IMR-90 (cell line): ENCODE measurements around the gene ACAN. TPM values are rescaled to one million over a fixed set of nuclear protein-coding genes. Genes with fewer than 3 reads are reported as not detected.

ENCODE experiments used
- ATAC-seq: fragments of 200-7000 bp; cut with Tn5 transposase; 2 replicates; pipeline ENCODE4 v1.9.1; 2020; ENCODE audit warnings: low read depth, mild to moderate bottlenecking, moderate library complexity
- BruUV-seq: library from RNA; stranded (reverse); fragments of 400-500 nt; replicated peaks from 2 replicates; lab custom pipeline; 2021; lab: Mats Ljungman, UMichigan
- CTCF ChIA-PET: fragments of 300-600 bp; formaldehyde crosslinking; extraction: SDS; loops from one replicate; lab custom pipeline; 2021; ENCODE audit warnings: antibody characterized with exemption; lab: Yijun Ruan, JAX
- POLR2A ChIA-PET: fragments of 300-600 bp; sonication (Branson Sonifier 250); formaldehyde crosslinking; loops from one replicate; lab custom pipeline; 2022; ENCODE audit warnings: antibody characterized with exemption; ENCODE audit not compliant: unreplicated experiment; lab: Charles Lee
- DNase-seq: peaks from one replicate; pipeline ENCODE4 v3.0.0; 2013
- H2AFZ ChIP-seq: replicated peaks from 2 replicates; pipeline ENCODE3; 2013; ENCODE audit warnings: low read length, mild to moderate bottlenecking; ENCODE audit not compliant: poor library complexity
- H2AK5ac ChIP-seq: 2 replicates; pipeline ENCODE4 v1.6.1; 2013; ENCODE audit warnings: low read depth, low read length, inconsistent platforms
- H2AK9ac ChIP-seq: replicated peaks from 2 replicates; pipeline ENCODE3; 2013; ENCODE audit warnings: mild to moderate bottlenecking, low read depth, low read length, moderate library complexity; ENCODE audit not compliant: poor library complexity
- H2BK120ac ChIP-seq: 2 replicates; pipeline ENCODE4 v1.6.1; 2013; ENCODE audit warnings: low read depth, low read length, inconsistent platforms
- H2BK15ac ChIP-seq: 3 replicates; pipeline ENCODE4 v1.6.1; 2013; ENCODE audit warnings: low read depth, low read length, inconsistent platforms
- H2BK20ac ChIP-seq: 2 replicates; pipeline ENCODE4 v1.6.1; 2013; ENCODE audit warnings: low read depth, mild to moderate bottlenecking, inconsistent platforms, low read length, moderate library complexity
- H2BK5ac ChIP-seq: 2 replicates; pipeline ENCODE4 v1.6.1; 2013; ENCODE audit warnings: mild to moderate bottlenecking, low read depth, low read length, inconsistent platforms; ENCODE audit not compliant: poor library complexity, severe bottlenecking
- H3K14ac ChIP-seq: replicated peaks from 2 replicates; pipeline ENCODE4 v1.6.1; 2013; ENCODE audit warnings: low read depth, low read length, inconsistent platforms
- H3K18ac ChIP-seq: 2 replicates; pipeline ENCODE4 v1.6.1; 2013; ENCODE audit warnings: low read depth, low read length, control low read depth
- H3K23ac ChIP-seq: 2 replicates; pipeline ENCODE4 v1.6.1; 2013; ENCODE audit warnings: low read depth, low read length, inconsistent platforms
- H3K27ac ChIP-seq: 2 replicates; pipeline ENCODE4 v1.5.1; 2013; ENCODE audit warnings: mild to moderate bottlenecking, control low read depth, low read length; ENCODE audit not compliant: insufficient read depth
- H3K27me3 ChIP-seq: 2 replicates; pipeline ENCODE4 v1.6.1; 2013; ENCODE audit warnings: low read length; ENCODE audit not compliant: control insufficient read depth, insufficient read depth
- H3K36me3 ChIP-seq: 2 replicates; pipeline ENCODE4 v1.6.1; 2013; ENCODE audit warnings: low read length, mixed read lengths; ENCODE audit not compliant: control insufficient read depth, insufficient read depth
- H3K4ac ChIP-seq: 2 replicates; pipeline ENCODE4 v1.6.1; 2013; ENCODE audit warnings: low read depth, low read length, inconsistent platforms
- H3K4me1 ChIP-seq: 2 replicates; pipeline ENCODE4 v1.6.1; 2013; ENCODE audit warnings: low read length, mixed read lengths; ENCODE audit not compliant: control insufficient read depth, insufficient read depth
- H3K4me2 ChIP-seq: 2 replicates; pipeline ENCODE4 v1.6.1; 2013; ENCODE audit warnings: low read depth, mild to moderate bottlenecking, control low read depth, low read length, moderate library complexity
- H3K4me3 ChIP-seq: 2 replicates; pipeline ENCODE4 v1.5.1; 2013; ENCODE audit warnings: low read depth, mild to moderate bottlenecking, control low read depth, low read length, moderate library complexity; ENCODE audit not compliant: insufficient read depth
- H3K56ac ChIP-seq: 2 replicates; pipeline ENCODE4 v1.6.1; 2013; ENCODE audit warnings: low read length, inconsistent platforms; ENCODE audit not compliant: insufficient read depth; ENCODE audit errors: extremely low read depth
- H3K79me1 ChIP-seq, 2 experiments: 2 replicates each; pipeline ENCODE4 v1.6.1; 2013; ENCODE audit warnings: low read length in 2 of 2, inconsistent platforms in 1 of 2, low read depth in 1 of 2
- H3K9ac ChIP-seq: 2 replicates; pipeline ENCODE4 v1.6.1; 2013; ENCODE audit warnings: low read depth, low read length, control low read depth
- H3K9me1 ChIP-seq: 2 replicates; pipeline ENCODE4 v1.6.1; 2013; ENCODE audit warnings: low read length, inconsistent platforms; ENCODE audit not compliant: insufficient read depth
- H3K9me3 ChIP-seq: 2 replicates; pipeline ENCODE4 v1.6.1; 2013; ENCODE audit warnings: low read length; ENCODE audit not compliant: control insufficient read depth, insufficient read depth
- H4K20me1 ChIP-seq: 2 replicates; pipeline ENCODE4 v1.6.1; 2013; ENCODE audit warnings: low read length, inconsistent platforms; ENCODE audit not compliant: insufficient read depth
- H4K5ac ChIP-seq: 2 replicates; pipeline ENCODE4 v1.6.1; 2013; ENCODE audit warnings: mild to moderate bottlenecking, low read depth, low read length, control low read depth
- H4K8ac ChIP-seq, 2 experiments: 2 replicates each; pipeline ENCODE4 v1.6.1; 2013; ENCODE audit warnings: low read depth in 2 of 2, low read length in 2 of 2, control low read depth in 1 of 2, inconsistent platforms in 1 of 2
- H4K91ac ChIP-seq: 2 replicates; pipeline ENCODE4 v1.6.1; 2013; ENCODE audit warnings: low read depth, low read length, inconsistent platforms; ENCODE audit not compliant: insufficient read depth
- BHLHE40 ChIP-seq: fragments of 150-350 bp; IDR thresholded peaks from 2 replicates; pipeline ENCODE4 v1.6.1; 2016; ENCODE audit warnings: mild to moderate bottlenecking, low read depth, low read length
- CEBPB ChIP-seq: IDR thresholded peaks from 2 replicates; pipeline ENCODE4 v1.6.1; 2012; ENCODE audit warnings: low read depth, low read length, improper control_type of control experiment
- CHD1 ChIP-seq: IDR thresholded peaks from 2 replicates; pipeline ENCODE4 v1.6.1; 2012; ENCODE audit warnings: low read depth, low read length, improper control_type of control experiment
- MAFK ChIP-seq: IDR thresholded peaks from 2 replicates; pipeline ENCODE4 v1.6.1; 2012; ENCODE audit warnings: low read depth, low read length, improper control_type of control experiment
- NFE2L2 ChIP-seq: fragments of 150-350 bp; IDR thresholded peaks from 2 replicates; pipeline ENCODE4 v1.6.1; 2016; ENCODE audit warnings: low read depth, mild to moderate bottlenecking, low read length
- RFX5 ChIP-seq: IDR thresholded peaks from 2 replicates; pipeline ENCODE4 v1.8.0; 2012; ENCODE audit warnings: low read depth, mild to moderate bottlenecking, low read length, moderate library complexity
- WGBS, 2 experiments: methylation state at CpG; one replicate each; pipeline versions ENCODE4 v1.1.5 to v1.1.7; 2013; ENCODE audit warnings: missing lambda C conversion rate in 2 of 2; ENCODE audit not compliant: insufficient read length in 1 of 2; ENCODE audit errors: extremely low coverage in 2 of 2; 5-methylcytosine and 5-hydroxymethylcytosine counted together
- dilution Hi-C: fragments of 300-500 bp; cut with HindIII; formaldehyde crosslinking; loops from one replicate; pipeline ENCODE4 v1.14.3; 2018; ENCODE audit warnings: low sequenced_read_pairs; ENCODE audit not compliant: unreplicated experiment
- in situ Hi-C: fragments of 300-500 bp; cut with MboI; formaldehyde crosslinking; loops from 3 replicates; pipeline ENCODE4 v1.14.3; 2019; ENCODE audit warnings: low sequenced_read_pairs, inconsistent platforms, mixed read lengths
- intact Hi-C: fragments of 100-400 bp; cut with micrococcal nuclease; formaldehyde crosslinking; loops from 2 replicates; pipeline ENCODE4 v1.10.0; 2022
- polyA plus RNA-seq, 3 experiments: library from polyadenylated mRNA; depleted of rRNA; stranded (reverse); fragments of >200 nt; gene quantifications; 2 replicates each; pipeline ENCODE4 v1.2.3, GENCODE V29; 2012; ENCODE audit warnings: low replicate concordance in 1 of 3
- total RNA-seq: library from RNA; depleted of rRNA; stranded (reverse); fragments of >200 nt; gene quantifications from 2 replicates; pipeline ENCODE4 v1.2.3, GENCODE V29; 2012

Gene ACAN
- total and polyA plus RNA-seq, 2 of the 4 experiments (the other 2 are of a cell fraction): 0.54 to 0.96 TPM

- dilution Hi-C loops: no loop called here
- Histone ChIP-seq H2BK20ac (no peak overlapping the region), H3K79me1 (no peaks in the 10 kb centered on the region), H2BK120ac (no peak overlapping the region), H3K4ac (no peak overlapping the region), H3K27me3 (peaks cover 50% of the 10 kb centered on the region), H3K18ac (no peak overlapping the region), H3K9ac (no peak overlapping the region), H2AFZ (no peak overlapping the region), H3K27ac (no peak overlapping the region), H2AK9ac (no peak overlapping the region), H4K20me1 (no peaks in the 10 kb centered on the region), H3K36me3 (no peaks in the 10 kb centered on the region), H2BK15ac (no peak overlapping the region), H4K91ac (no peak overlapping the region), H2BK5ac (no peak overlapping the region), H3K9me3 (peaks cover 2% of the 10 kb centered on the region; the same call in 1 of the 2 replicates), H3K4me2 (no peak overlapping the region), H3K14ac (no peak overlapping the region), H3K23ac (no peak overlapping the region), H3K9me1 (no peaks in the 10 kb centered on the region), H4K8ac (no peak overlapping the region), H3K4me3 (no peak overlapping the region), H2AK5ac (no peak overlapping the region), H3K56ac (no peak overlapping the region), H3K4me1 (no peaks in the 10 kb centered on the region), H4K5ac (no peak overlapping the region)
- ChIA-PET POLR2A (no interaction called here), CTCF (no interaction called here)
- in situ Hi-C loops: no loop called here
- BruUV-seq: no TSS peak
- ATAC-seq (no peak), DNase-seq (no peak)
- WGBS, 2 experiments: 67% methylated on average over 2 of the region's 11 CpGs; no CpG with 5 or more reads in 1 of the 2 experiments
- intact Hi-C loops: no loop called here
- no peak for TF ChIP-seq NFE2L2
- TF ChIP-seq RFX5: no peak
- TF ChIP-seq BHLHE40: no peak
- no peak for TF ChIP-seq CEBPB
- no peak for TF ChIP-seq CHD1
- TF ChIP-seq MAFK: no peak
Measured at GRCh38 chr15:88858934-88859333, 55.7 kb downstream of the ACAN start.
